DND-41 (cell line): ENCODE measurements around the gene PRMT5.

Source experiments
- EZH2 ChIP-seq: IDR thresholded peaks from 3 replicates; pipeline ENCODE4 v1.6.1; 2012; ENCODE audit warnings: borderline replicate concordance, low read depth, mild to moderate bottlenecking, moderate library complexity, low read length, inconsistent platforms; ENCODE audit not compliant: severe bottlenecking
- TF ChIP-seq, protein P1 (sequence below): IDR thresholded peaks from 2 replicates; pipeline ENCODE4 v1.5.1; 2012; ENCODE audit warnings: borderline replicate concordance, low read length, moderate library complexity, mild to moderate bottlenecking; ENCODE audit not compliant: poor library complexity, severe bottlenecking; ENCODE audit errors: extremely low read depth

DNA sequence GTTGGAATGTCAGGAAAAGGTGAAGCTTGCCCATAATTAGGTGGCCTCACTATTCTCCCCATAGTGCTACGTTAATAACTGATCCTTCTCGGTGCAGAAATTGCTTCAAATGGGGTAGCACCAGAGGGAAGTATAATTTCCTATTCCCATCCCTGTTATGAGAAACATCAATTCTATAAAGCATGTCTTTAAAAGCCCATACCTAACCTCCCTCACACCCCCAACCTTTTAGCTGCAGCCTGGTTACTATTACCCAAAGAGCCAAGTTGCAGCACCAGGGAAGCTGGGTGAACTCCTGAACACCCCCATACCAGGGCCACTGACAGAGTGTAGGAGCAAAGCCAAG lies 25.5 kb downstream of the PRMT5 start:
- TF ChIP-seq, protein P1, sequence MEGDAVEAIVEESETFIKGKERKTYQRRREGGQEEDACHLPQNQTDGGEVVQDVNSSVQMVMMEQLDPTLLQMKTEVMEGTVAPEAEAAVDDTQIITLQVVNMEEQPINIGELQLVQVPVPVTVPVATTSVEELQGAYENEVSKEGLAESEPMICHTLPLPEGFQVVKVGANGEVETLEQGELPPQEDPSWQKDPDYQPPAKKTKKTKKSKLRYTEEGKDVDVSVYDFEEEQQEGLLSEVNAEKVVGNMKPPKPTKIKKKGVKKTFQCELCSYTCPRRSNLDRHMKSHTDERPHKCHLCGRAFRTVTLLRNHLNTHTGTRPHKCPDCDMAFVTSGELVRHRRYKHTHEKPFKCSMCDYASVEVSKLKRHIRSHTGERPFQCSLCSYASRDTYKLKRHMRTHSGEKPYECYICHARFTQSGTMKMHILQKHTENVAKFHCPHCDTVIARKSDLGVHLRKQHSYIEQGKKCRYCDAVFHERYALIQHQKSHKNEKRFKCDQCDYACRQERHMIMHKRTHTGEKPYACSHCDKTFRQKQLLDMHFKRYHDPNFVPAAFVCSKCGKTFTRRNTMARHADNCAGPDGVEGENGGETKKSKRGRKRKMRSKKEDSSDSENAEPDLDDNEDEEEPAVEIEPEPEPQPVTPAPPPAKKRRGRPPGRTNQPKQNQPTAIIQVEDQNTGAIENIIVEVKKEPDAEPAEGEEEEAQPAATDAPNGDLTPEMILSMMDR: no peak
- TF ChIP-seq EZH2: no peak
